Keratinocyte (primary cell): Measurements from ENCODE around the gene RNF41. TPM values are rescaled to one million over a fixed set of nuclear protein-coding genes. Genes with fewer than 3 reads are reported as not detected.

Experiments
- DNase-seq: peaks from one replicate; pipeline ENCODE4 v3.0.0-alpha.2; 2011; ENCODE audit warnings: low read depth, missing footprints, low spot score
- FAIRE-seq: peaks from 2 replicates; lab custom pipeline; 2011; peaks lifted over from hg19 to GRCh38; lab: Jason Lieb, UNC
- H2AFZ ChIP-seq: 2 replicates; pipeline ENCODE4 v1.6.0; 2012; ENCODE audit warnings: low read length, control low read depth, inconsistent platforms; ENCODE audit not compliant: control insufficient read depth
- H3K27ac ChIP-seq: 2 replicates; pipeline ENCODE4 v1.5.1; 2011; ENCODE audit warnings: low read length; ENCODE audit not compliant: control insufficient read depth, insufficient read depth
- H3K27me3 ChIP-seq: 3 replicates; pipeline ENCODE4 v1.6.0; 2011; ENCODE audit warnings: low read length; ENCODE audit not compliant: control insufficient read depth, insufficient read depth; ENCODE audit errors: extremely low read depth
- H3K36me3 ChIP-seq, 2 experiments: 2 replicates in 1 of 2; 3 replicates in 1 of 2; pipeline ENCODE4 v1.5.1; 2011; ENCODE audit warnings: low read length in 2 of 2, mild to moderate bottlenecking in 1 of 2; ENCODE audit not compliant: control insufficient read depth in 2 of 2, insufficient read depth in 2 of 2; ENCODE audit errors: extremely low read depth in 1 of 2
- H3K4me1 ChIP-seq: 3 replicates; pipeline ENCODE4 v1.5.1; 2011; ENCODE audit warnings: low read length; ENCODE audit not compliant: control insufficient read depth, insufficient read depth; ENCODE audit errors: extremely low read depth
- H3K4me2 ChIP-seq: 3 replicates; pipeline ENCODE4 v1.6.0; 2011; ENCODE audit warnings: low read depth, low read length; ENCODE audit not compliant: control insufficient read depth, insufficient read depth; ENCODE audit errors: extremely low read depth
- H3K4me3 ChIP-seq, 3 experiments: fragments of 200-600 bp in 1 of 3; sonication (generic) in 1 of 3; 2 replicates in 2 of 3; 3 replicates in 1 of 3; pipeline ENCODE4 v1.5.1; 2011 to 2016; ENCODE audit warnings: low read length in 3 of 3, mild to moderate bottlenecking in 3 of 3, control low read depth in 2 of 3, inconsistent platforms in 1 of 3, low read depth in 1 of 3, mixed read lengths in 1 of 3, mixed run types in 1 of 3, moderate library complexity in 1 of 3; ENCODE audit not compliant: control insufficient read depth in 2 of 3, insufficient read depth in 2 of 3; ENCODE audit errors: extremely low read depth in 1 of 3
- H3K79me2 ChIP-seq: 2 replicates; pipeline ENCODE4 v1.6.0; 2012; ENCODE audit warnings: low read length; ENCODE audit not compliant: control insufficient read depth, insufficient read depth
- H3K9ac ChIP-seq: 3 replicates; pipeline ENCODE4 v1.6.0; 2011; ENCODE audit warnings: low read length; ENCODE audit not compliant: control insufficient read depth, insufficient read depth; ENCODE audit errors: extremely low read depth
- H3K9me1 ChIP-seq: 3 replicates; pipeline ENCODE4 v1.6.0; 2011; ENCODE audit warnings: low read length; ENCODE audit not compliant: control insufficient read depth, insufficient read depth; ENCODE audit errors: extremely low read depth
- H3K9me3 ChIP-seq: 2 replicates; pipeline ENCODE4 v1.5.1; 2012; ENCODE audit warnings: low read depth, low read length; ENCODE audit not compliant: control insufficient read depth
- H4K20me1 ChIP-seq: 3 replicates; pipeline ENCODE4 v1.6.0; 2011; ENCODE audit warnings: low read length; ENCODE audit not compliant: control insufficient read depth, insufficient read depth; ENCODE audit errors: extremely low read depth
- EZH2 ChIP-seq: IDR thresholded peaks from one replicate; pipeline ENCODE4 v1.6.1; 2012; ENCODE audit warnings: inconsistent platforms, mild to moderate bottlenecking, low read length, moderate library complexity
- dilution Hi-C: fragments of 300-500 bp; cut with MboI; formaldehyde crosslinking; loops from one replicate; pipeline ENCODE4 v1.7.0; 2020; ENCODE audit warnings: low sequenced_read_pairs; ENCODE audit not compliant: extremely low pct_ligation_motif_present
- polyA plus RNA-seq, 5 experiments: library from polyadenylated mRNA; depleted of rRNA in 3 of 5; stranded (reverse) in 3 of 5; stranded (forward) in 1 of 5; unstranded in 1 of 5; fragments of >200 nt; gene quantifications; 1 replicate in 1 of 5; 2 replicates in 3 of 5; 3 replicates in 1 of 5; pipeline versions ENCODE4 v1.2.1 to v1.2.3, GENCODE V29; 2011 to 2012; ENCODE audit warnings: missing spikeins in 2 of 5, low read depth in 1 of 5, low replicate concordance in 1 of 5
- TF ChIP-seq, protein P1 (sequence below), 3 experiments: IDR thresholded peaks in 1 of 3; conservative IDR thresholded peaks in 1 of 3; optimal IDR thresholded peaks in 1 of 3; 2 replicates in 2 of 3; 3 replicates in 1 of 3; pipeline versions ENCODE3 to v1.5.1; 2011; ENCODE audit warnings: low read length in 3 of 3, mild to moderate bottlenecking in 3 of 3, moderate library complexity in 2 of 3, control low read depth in 1 of 3, inconsistent platforms in 1 of 3; ENCODE audit not compliant: insufficient read depth in 2 of 3; ENCODE audit errors: extremely low read depth in 1 of 3

The RNF41 gene
- polyA plus RNA-seq, 1 donor (not counting 4 experiments of a cell fraction or from before 2014, with no cell fraction given) = 42.2 TPM

DNA sequence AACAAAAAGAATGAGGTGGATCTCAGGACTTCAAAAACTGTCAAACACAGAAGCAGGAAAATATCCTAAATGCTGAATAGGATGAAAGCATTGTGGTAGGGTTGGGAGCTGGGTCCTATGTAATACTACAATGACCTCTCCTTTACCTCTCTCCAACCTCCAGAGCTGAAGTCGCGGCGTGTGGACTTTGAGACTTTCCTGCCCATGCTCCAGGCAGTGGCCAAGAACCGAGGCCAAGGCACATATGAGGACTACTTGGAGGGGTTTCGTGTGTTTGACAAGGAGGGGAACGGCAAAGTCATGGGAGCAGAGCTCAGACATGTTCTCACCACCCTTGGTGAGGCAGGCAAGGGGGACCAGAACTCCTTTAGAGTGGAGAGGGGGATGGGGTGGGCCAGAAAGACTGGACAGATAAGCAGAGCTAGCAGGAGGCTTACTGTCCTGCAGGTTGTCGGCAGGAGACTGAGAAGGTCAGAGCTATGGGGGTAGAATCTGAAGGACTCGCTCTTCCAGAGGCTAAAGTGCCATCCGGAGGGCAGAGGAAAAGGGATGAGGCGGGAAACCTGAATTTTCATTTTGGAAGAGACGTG is 66.4 kb downstream of the RNF41 start:
- Histone ChIP-seq H3K9ac (no peak overlapping the region), H4K20me1 (peaks cover 6% of the 10 kb centered on the region), H3K4me2 (no peak overlapping the region), H3K9me1 (no peaks in the 10 kb centered on the region), H2AFZ (no peak overlapping the region), H3K27ac (no peak overlapping the region), H3K4me3 (no peak overlapping the region), H3K4me1 (peaks cover 29% of the 10 kb centered on the region), H3K9me3 (no peaks in the 10 kb centered on the region), H3K79me2 (peaks cover 22% of the 10 kb centered on the region), H3K27me3 (no peaks in the 10 kb centered on the region), H3K36me3 (peaks cover 15 to 17% of the 10 kb centered on the region in 2 experiments)
- no peak for FAIRE-seq
- dilution Hi-C loops = no loop called here
- no peak for TF ChIP-seq EZH2
- TF ChIP-seq, protein P1, sequence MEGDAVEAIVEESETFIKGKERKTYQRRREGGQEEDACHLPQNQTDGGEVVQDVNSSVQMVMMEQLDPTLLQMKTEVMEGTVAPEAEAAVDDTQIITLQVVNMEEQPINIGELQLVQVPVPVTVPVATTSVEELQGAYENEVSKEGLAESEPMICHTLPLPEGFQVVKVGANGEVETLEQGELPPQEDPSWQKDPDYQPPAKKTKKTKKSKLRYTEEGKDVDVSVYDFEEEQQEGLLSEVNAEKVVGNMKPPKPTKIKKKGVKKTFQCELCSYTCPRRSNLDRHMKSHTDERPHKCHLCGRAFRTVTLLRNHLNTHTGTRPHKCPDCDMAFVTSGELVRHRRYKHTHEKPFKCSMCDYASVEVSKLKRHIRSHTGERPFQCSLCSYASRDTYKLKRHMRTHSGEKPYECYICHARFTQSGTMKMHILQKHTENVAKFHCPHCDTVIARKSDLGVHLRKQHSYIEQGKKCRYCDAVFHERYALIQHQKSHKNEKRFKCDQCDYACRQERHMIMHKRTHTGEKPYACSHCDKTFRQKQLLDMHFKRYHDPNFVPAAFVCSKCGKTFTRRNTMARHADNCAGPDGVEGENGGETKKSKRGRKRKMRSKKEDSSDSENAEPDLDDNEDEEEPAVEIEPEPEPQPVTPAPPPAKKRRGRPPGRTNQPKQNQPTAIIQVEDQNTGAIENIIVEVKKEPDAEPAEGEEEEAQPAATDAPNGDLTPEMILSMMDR (optimal IDR thresholded peaks at IDR 0.05 in 1 of 3, IDR thresholded peaks at IDR 0.05 in 1 of 3, conservative IDR thresholded peaks at IDR 0.05 in 1 of 3; ENCODE audit: extremely low read depth in 1 of 3, insufficient read depth in 2 of 3, low read length in 3 of 3) = no peak
- DNase-seq = no peak

DNA sequence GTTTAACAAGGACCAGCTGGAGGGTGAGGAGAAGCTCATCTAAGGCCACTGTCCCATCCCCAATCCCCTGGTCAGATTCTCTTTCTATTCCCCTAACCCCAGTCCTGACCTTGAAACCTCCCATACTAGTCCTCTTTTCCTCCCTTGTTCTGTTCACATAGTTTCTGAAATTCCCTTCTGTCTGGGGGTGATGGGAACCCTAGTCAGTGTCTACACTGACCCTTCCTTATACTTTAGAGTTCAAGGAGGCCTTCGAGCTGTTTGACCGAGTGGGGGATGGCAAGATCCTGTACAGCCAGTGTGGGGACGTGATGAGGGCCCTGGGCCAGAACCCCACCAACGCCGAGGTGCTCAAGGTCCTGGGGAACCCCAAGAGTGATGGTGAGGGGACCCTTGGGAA is 66.9 kb downstream of the RNF41 start:
- peaks cover 24% of the 10 kb centered on the region for H3K4me1 ChIP-seq

More for the DNA sequence above, 66.9 kb downstream of the RNF41 start:
- peaks cover 17% of the 10 kb centered on the region for H3K79me2 ChIP-seq
- no peak for FAIRE-seq
- H3K27ac ChIP-seq = no peak overlapping the region
- H3K27me3 ChIP-seq = no peaks in the 10 kb centered on the region
- no peaks in the 10 kb centered on the region for H3K9me1 ChIP-seq
- H3K4me3 ChIP-seq = no peak overlapping the region
- peaks cover under 1% of the 10 kb centered on the region for H4K20me1 ChIP-seq
- no peak for DNase-seq
- no peak overlapping the region for H2AFZ ChIP-seq
- H3K9me3 ChIP-seq = no peaks in the 10 kb centered on the region
- H3K36me3 ChIP-seq = peaks cover 10 to 12% of the 10 kb centered on the region in 2 experiments
- H3K9ac ChIP-seq = no peak overlapping the region
- dilution Hi-C loops = no loop called here
- TF ChIP-seq, protein P1 (optimal IDR thresholded peaks at IDR 0.05 in 1 of 3, IDR thresholded peaks at IDR 0.05 in 1 of 3, conservative IDR thresholded peaks at IDR 0.05 in 1 of 3; ENCODE audit: extremely low read depth in 1 of 3, insufficient read depth in 2 of 3, low read length in 3 of 3) = no peak
- TF ChIP-seq EZH2 = no peak
- no peak overlapping the region for H3K4me2 ChIP-seq
